Panc1 (cell line): Measurements from ENCODE around the gene FAM228A. TPM values are rescaled to one million over a fixed set of nuclear protein-coding genes. Genes with fewer than 3 reads are reported as not detected.
"Not testable (repeated sequence)": the region's sequence is repeated elsewhere in the genome, so short reads cannot be mapped to it uniquely, and the experiment has no call there.

Experiments used
- ATAC-seq: fragments of 200-7000 bp; cut with Tn5 transposase; 2 replicates; pipeline ENCODE4 v1.9.1; 2020; ENCODE audit warnings: mild to moderate bottlenecking, moderate library complexity
- BruUV-seq: library from RNA; stranded (reverse); fragments of 400-500 nt; replicated peaks from 2 replicates; lab custom pipeline; 2021; lab: Mats Ljungman, UMichigan
- CTCF ChIA-PET: fragments of 300-600 bp; sonication (Branson Sonifier 250); formaldehyde crosslinking; loops from one replicate; lab custom pipeline; 2022; ENCODE audit warnings: antibody characterized with exemption; lab: Charles Lee
- POLR2A ChIA-PET: fragments of 300-600 bp; sonication (Branson Sonifier 250); formaldehyde crosslinking; loops from one replicate; lab custom pipeline; 2022; ENCODE audit warnings: antibody characterized with exemption; lab: Charles Lee
- DNase-seq: peaks from one replicate; pipeline ENCODE4 v3.0.0-alpha.2; 2010; ENCODE audit warnings: low read depth, low spot score
- H3K27ac ChIP-seq: 2 replicates; pipeline ENCODE4 v1.5.1; 2011; ENCODE audit warnings: mild to moderate bottlenecking, low read length, inconsistent platforms
- H3K27me3 ChIP-seq: fragments of 200-500 bp; sonication (Bioruptor generic); 2 replicates; pipeline ENCODE4 v1.6.0; 2014; ENCODE audit warnings: low read length, inconsistent platforms; ENCODE audit not compliant: control insufficient read depth, insufficient read depth
- H3K36me3 ChIP-seq: fragments of 200-500 bp; sonication (Bioruptor generic); 2 replicates; pipeline ENCODE4 v1.5.1; 2014; ENCODE audit warnings: inconsistent platforms, mild to moderate bottlenecking, low read length, moderate library complexity; ENCODE audit not compliant: control insufficient read depth, insufficient read depth
- H3K4me1 ChIP-seq: 2 replicates; pipeline ENCODE4 v1.5.1; 2011; ENCODE audit warnings: inconsistent platforms, mild to moderate bottlenecking, low read length, moderate library complexity; ENCODE audit not compliant: control insufficient read depth, insufficient read depth
- H3K4me3 ChIP-seq, 2 experiments: 2 replicates each; pipeline ENCODE4 v1.5.1; 2011 to 2012; ENCODE audit warnings: low read depth in 2 of 2, low read length in 2 of 2, mild to moderate bottlenecking in 2 of 2, inconsistent platforms in 1 of 2, moderate library complexity in 1 of 2
- H3K9me3 ChIP-seq: fragments of 200-500 bp; sonication (Bioruptor generic); 2 replicates; pipeline ENCODE4 v1.5.1; 2014; ENCODE audit warnings: low read depth, mild to moderate bottlenecking, inconsistent platforms, low read length, moderate library complexity; ENCODE audit not compliant: control insufficient read depth, insufficient read depth
- POLR2AphosphoS5 ChIP-seq: IDR thresholded peaks from 2 replicates; pipeline ENCODE4 v1.6.1; 2012; ENCODE audit warnings: mild to moderate bottlenecking, low read depth, low read length, moderate library complexity
- SIN3A ChIP-seq: IDR thresholded peaks from 2 replicates; pipeline ENCODE4 v1.6.1; 2012; ENCODE audit warnings: low read depth, mild to moderate bottlenecking, low read length, moderate library complexity, borderline replicate concordance; ENCODE audit not compliant: insufficient read depth
- TCF7L2 ChIP-seq: IDR thresholded peaks from 2 replicates; pipeline ENCODE4 v1.6.1; 2011; ENCODE audit warnings: mild to moderate bottlenecking, low read depth, low read length, inconsistent platforms
- in situ Hi-C: cut with HindIII; loops from 2 replicates; pipeline ENCODE4 v1.10.0; 2016; ENCODE audit warnings: low sequenced_read_pairs, low pct_unique_long_range_greater_than_20kb
- intact Hi-C: fragments of 100-400 bp; cut with micrococcal nuclease; formaldehyde crosslinking; loops from one replicate; pipeline ENCODE4 v1.10.0; 2022; ENCODE audit not compliant: unreplicated experiment
- total RNA-seq: library from RNA; stranded (reverse); gene quantifications from one replicate; pipeline ENCODE4 v1.2.1, GENCODE V29; 2021; ENCODE audit not compliant: unreplicated experiment
- TF ChIP-seq, protein P1 (sequence below): fragments of 450-650 bp; IDR thresholded peaks from 2 replicates; pipeline ENCODE4 v1.5.1; 2017; ENCODE audit warnings: mild to moderate bottlenecking
- TF ChIP-seq, protein P2 (sequence below), 2 experiments: IDR thresholded peaks; 2 replicates each; pipeline ENCODE4 v1.6.1; 2011 to 2012; ENCODE audit warnings: low read depth in 2 of 2, control low read depth in 1 of 2, low read length in 1 of 2, mild to moderate bottlenecking in 1 of 2, moderate library complexity in 1 of 2; ENCODE audit not compliant: insufficient read depth in 1 of 2

FAM228A gene
- total RNA-seq, 1 experiment from 2014 or later = not detected

DNA sequence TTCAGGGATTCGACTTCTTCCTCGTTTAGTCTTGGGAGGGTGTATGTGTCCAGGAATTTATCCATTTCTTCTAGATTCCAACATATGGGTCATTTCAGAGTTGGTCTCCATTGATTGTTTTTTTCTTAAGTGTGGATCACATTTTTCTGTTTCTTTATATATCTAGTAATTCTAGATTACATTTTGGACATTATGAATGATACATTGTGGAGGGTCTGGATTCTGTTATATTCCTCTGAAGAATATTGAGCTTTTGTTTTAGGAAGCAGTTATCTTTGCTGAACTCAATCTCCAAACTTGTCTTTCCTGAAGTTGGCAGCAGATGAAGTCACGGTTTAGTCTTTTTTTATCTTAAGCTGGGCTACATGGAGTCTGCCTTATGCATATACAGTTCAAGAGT is 42.3 kb upstream of the FAM228A start:
- no TSS peak for BruUV-seq
- CTCF ChIA-PET = no interaction called here

DNA sequence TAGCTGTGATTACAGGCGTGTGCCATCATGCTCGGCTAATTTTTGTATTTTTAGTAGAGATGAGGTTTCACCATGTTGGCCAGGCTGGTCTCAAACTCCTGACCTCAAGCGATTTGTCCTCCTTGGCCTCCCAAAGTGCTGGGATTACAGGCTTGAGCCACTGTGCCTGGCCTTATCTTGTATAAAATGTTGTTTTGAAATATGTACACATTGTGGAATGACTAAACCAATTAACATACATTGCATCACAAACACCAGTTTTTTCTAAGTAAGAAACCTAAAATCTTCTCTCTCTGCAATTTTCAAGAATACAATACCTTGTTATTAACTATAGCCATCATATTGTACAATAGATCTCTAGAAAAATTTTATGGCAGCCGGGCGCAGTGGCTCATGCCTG is 34.5 kb upstream of the FAM228A start:
- BruUV-seq, H3K9me3 ChIP-seq, H3K27ac ChIP-seq, H3K36me3 ChIP-seq, H3K4me3 ChIP-seq, intact Hi-C loops, in situ Hi-C loops, DNase-seq, ATAC-seq, H3K4me1 ChIP-seq, H3K27me3 ChIP-seq, POLR2A ChIA-PET, CTCF ChIA-PET: not testable (repeated sequence)

More for the DNA sequence above, 42.3 kb upstream of the FAM228A start:
- H3K9me3 ChIP-seq = peaks cover 4% of the 10 kb centered on the region; the same call in 1 of the 2 replicates
- H3K36me3 ChIP-seq = no peaks in the 10 kb centered on the region
- H3K4me1 ChIP-seq = no peaks in the 10 kb centered on the region
- H3K27ac ChIP-seq = no peak overlapping the region
- ATAC-seq (no peak), DNase-seq (no peak)
- intact Hi-C loops = no loop called here
- POLR2A ChIA-PET = interaction anchor here (0.6 kb wide), 1 partner anchor 121 kb away, joined by 4 read pairs; no protein-coding TSS in a partner anchor
- no peak for TF ChIP-seq TCF7L2
- TF ChIP-seq, protein P1, sequence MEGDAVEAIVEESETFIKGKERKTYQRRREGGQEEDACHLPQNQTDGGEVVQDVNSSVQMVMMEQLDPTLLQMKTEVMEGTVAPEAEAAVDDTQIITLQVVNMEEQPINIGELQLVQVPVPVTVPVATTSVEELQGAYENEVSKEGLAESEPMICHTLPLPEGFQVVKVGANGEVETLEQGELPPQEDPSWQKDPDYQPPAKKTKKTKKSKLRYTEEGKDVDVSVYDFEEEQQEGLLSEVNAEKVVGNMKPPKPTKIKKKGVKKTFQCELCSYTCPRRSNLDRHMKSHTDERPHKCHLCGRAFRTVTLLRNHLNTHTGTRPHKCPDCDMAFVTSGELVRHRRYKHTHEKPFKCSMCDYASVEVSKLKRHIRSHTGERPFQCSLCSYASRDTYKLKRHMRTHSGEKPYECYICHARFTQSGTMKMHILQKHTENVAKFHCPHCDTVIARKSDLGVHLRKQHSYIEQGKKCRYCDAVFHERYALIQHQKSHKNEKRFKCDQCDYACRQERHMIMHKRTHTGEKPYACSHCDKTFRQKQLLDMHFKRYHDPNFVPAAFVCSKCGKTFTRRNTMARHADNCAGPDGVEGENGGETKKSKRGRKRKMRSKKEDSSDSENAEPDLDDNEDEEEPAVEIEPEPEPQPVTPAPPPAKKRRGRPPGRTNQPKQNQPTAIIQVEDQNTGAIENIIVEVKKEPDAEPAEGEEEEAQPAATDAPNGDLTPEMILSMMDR = no peak
- in situ Hi-C loops = no loop called here
- H3K27me3 ChIP-seq = no peaks in the 10 kb centered on the region
- no peak overlapping the region for H3K4me3 ChIP-seq

- TF ChIP-seq SIN3A = no peak
- TF ChIP-seq, protein P2, sequence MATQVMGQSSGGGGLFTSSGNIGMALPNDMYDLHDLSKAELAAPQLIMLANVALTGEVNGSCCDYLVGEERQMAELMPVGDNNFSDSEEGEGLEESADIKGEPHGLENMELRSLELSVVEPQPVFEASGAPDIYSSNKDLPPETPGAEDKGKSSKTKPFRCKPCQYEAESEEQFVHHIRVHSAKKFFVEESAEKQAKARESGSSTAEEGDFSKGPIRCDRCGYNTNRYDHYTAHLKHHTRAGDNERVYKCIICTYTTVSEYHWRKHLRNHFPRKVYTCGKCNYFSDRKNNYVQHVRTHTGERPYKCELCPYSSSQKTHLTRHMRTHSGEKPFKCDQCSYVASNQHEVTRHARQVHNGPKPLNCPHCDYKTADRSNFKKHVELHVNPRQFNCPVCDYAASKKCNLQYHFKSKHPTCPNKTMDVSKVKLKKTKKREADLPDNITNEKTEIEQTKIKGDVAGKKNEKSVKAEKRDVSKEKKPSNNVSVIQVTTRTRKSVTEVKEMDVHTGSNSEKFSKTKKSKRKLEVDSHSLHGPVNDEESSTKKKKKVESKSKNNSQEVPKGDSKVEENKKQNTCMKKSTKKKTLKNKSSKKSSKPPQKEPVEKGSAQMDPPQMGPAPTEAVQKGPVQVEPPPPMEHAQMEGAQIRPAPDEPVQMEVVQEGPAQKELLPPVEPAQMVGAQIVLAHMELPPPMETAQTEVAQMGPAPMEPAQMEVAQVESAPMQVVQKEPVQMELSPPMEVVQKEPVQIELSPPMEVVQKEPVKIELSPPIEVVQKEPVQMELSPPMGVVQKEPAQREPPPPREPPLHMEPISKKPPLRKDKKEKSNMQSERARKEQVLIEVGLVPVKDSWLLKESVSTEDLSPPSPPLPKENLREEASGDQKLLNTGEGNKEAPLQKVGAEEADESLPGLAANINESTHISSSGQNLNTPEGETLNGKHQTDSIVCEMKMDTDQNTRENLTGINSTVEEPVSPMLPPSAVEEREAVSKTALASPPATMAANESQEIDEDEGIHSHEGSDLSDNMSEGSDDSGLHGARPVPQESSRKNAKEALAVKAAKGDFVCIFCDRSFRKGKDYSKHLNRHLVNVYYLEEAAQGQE (IDR thresholded peaks at IDR 0.05; ENCODE audit: insufficient read depth in 1 of 2, low read depth in 2 of 2, low read length in 1 of 2) = no peak
- TF ChIP-seq, protein P1 = no peak
- TF ChIP-seq POLR2AphosphoS5 = no peak
- CTCF ChIA-PET = no interaction called here
- no peaks in the 10 kb centered on the region; the same call in 1 of the 2 replicates for H3K36me3 ChIP-seq
- ATAC-seq = no peak
- H3K4me3 ChIP-seq = no peak overlapping the region
- H3K9me3 ChIP-seq = peaks cover 17% of the 10 kb centered on the region
- no peaks in the 10 kb centered on the region for H3K27me3 ChIP-seq
- POLR2A ChIA-PET = no interaction called here
- intact Hi-C loops (loop anchor here (1.0 kb wide), 1 partner anchor 41 kb away; no protein-coding TSS in a partner anchor), in situ Hi-C loops (no loop called here)
- DNase-seq = no peak
- H3K27ac ChIP-seq = no peak overlapping the region
- no TSS peak for BruUV-seq
- H3K4me1 ChIP-seq = no peaks in the 10 kb centered on the region
Measured at GRCh38 chr2:24147364-24147763, 27.5 kb upstream of the FAM228A start.
